Measurements from ENCODE around the gene SKIDA1. TPM values are rescaled to one million over a fixed set of nuclear protein-coding genes. Genes with fewer than 3 reads are reported as not detected.

SKIDA1 gene
- total RNA-seq, 1 experiment from 2014 or later, result 0.40 TPM

DNA sequence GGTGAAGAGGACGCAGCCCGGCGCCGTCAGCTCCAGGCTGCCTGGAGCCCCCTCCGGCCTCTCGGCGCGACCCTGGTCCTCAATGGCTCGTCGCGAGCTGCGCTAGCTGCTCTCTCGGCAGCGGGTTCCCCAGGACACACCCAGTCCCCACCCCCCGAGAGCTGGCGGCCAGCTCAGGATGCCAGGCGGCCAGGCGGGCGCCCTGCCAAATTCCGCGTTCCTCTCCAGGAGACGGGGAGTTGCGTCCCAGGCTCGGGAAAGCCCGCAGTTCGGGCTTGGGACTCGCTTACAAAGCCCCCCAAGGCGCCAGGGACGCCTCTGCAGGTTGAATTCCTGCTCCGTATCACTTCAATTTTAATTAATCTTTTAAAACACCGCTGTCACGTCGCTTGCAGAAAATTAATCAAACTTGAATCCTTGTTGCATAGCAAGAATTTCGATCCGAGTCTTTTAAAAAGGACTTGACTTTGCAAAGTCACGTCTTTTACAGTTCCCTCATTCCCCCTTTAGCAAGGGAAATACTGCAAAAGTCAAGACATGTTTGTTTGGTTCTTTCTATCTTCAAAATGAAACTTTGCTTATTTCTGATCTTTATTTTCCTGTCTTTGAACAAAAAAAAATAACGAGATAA is 28.2 kb downstream of the SKIDA1 start:
- CTCF ChIA-PET, result interaction anchor here (0.6 to 2.6 kb wide), 10 partner anchors 19 to 623 kb away, joined by 3 to 20 read pairs (median 4); partner anchors contain the start of gene SKIDA1
- DNase-seq, result peak; percentile 97
- Mint-ChIP-seq H3K4me1 (ENCODE audit: low read depth, unreplicated experiment) (no peaks in the 10 kb centered on the region), H3K9me3 (ENCODE audit: low read depth, unreplicated experiment) (no peaks in the 10 kb centered on the region), H3K36me3 (ENCODE audit: insufficient read depth, unreplicated experiment) (peaks cover 36% of the 10 kb centered on the region), H3K27ac (ENCODE audit: unreplicated experiment) (peak overlapping the region; percentile 2), H3K4me3 (ENCODE audit: low read depth, unreplicated experiment) (peak overlapping the region; percentile 78), H3K27me3 (ENCODE audit: unreplicated experiment) (peaks cover 35% of the 10 kb centered on the region)
- TF ChIP-seq, protein P1, sequence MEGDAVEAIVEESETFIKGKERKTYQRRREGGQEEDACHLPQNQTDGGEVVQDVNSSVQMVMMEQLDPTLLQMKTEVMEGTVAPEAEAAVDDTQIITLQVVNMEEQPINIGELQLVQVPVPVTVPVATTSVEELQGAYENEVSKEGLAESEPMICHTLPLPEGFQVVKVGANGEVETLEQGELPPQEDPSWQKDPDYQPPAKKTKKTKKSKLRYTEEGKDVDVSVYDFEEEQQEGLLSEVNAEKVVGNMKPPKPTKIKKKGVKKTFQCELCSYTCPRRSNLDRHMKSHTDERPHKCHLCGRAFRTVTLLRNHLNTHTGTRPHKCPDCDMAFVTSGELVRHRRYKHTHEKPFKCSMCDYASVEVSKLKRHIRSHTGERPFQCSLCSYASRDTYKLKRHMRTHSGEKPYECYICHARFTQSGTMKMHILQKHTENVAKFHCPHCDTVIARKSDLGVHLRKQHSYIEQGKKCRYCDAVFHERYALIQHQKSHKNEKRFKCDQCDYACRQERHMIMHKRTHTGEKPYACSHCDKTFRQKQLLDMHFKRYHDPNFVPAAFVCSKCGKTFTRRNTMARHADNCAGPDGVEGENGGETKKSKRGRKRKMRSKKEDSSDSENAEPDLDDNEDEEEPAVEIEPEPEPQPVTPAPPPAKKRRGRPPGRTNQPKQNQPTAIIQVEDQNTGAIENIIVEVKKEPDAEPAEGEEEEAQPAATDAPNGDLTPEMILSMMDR (IDR thresholded peaks at IDR 0.05; ENCODE audit: unreplicated experiment), result no peak
- intact Hi-C loops (cut with micrococcal nuclease; ENCODE audit: unreplicated experiment), result loop anchor here (1.0 to 10.0 kb wide), 5 partner anchors 36 to 1490 kb away; no protein-coding TSS in a partner anchor
- BruUV-seq (replicated peaks), result no TSS peak

DNA sequence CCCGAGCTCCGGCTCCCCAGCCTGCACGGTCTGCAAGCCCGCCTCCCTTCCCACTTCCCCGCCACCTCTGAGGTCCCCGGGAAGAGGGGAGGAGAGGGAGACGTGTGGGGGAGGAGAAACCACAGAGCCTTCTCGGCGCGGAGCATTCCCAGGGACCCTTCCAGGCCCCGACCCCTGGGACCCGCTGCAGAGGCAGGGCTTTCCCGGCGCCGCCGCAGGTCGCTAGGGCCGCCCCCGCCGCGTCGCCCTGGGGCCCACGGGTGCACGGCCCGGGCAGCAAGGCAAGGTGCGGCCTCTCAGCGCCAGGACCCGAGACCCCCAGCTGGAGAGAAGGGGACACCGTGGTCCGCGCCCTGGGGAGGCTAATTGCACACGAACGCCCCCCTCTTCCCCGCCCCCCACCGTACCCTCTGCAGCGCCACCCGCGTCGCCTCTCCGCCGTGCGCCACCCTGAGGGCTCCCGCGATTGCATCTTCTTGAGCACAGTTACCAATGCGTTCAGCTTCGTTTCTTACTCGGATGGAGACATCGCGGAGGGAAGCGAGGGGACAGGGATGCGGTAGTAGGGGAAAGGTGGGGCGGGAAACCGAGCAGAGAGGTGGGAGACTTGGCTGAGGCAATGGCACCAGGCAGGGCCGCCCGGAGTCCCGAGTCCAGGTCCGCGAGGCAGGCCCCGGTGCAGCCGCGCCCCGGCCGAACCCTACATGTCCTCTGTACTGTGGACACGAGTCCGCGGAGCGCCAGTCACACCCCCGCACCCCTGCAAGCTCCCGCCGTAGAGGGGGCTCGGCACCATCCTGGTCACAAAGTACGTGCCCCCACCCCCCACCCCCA is 28.9 kb downstream of the SKIDA1 start:
- peaks cover 28% of the 10 kb centered on the region for H3K27me3 Mint-ChIP-seq (ENCODE audit: unreplicated experiment)
- intact Hi-C loops (cut with micrococcal nuclease; ENCODE audit: unreplicated experiment), result loop anchor here (1.0 to 10.0 kb wide), 5 partner anchors 36 to 1491 kb away; no protein-coding TSS in a partner anchor
- TF ChIP-seq, protein P1 (IDR thresholded peaks at IDR 0.05; ENCODE audit: unreplicated experiment), result no peak
- peak overlapping the region; percentile 78 for H3K4me3 Mint-ChIP-seq (ENCODE audit: low read depth, unreplicated experiment)
- CTCF ChIA-PET, result interaction anchor here (0.6 to 2.6 kb wide), 13 partner anchors 9 to 622 kb away, joined by 3 to 20 read pairs (median 5); partner anchors contain the start of gene SKIDA1
- no peaks in the 10 kb centered on the region for H3K9me3 Mint-ChIP-seq (ENCODE audit: low read depth, unreplicated experiment)
- no peaks in the 10 kb centered on the region for H3K4me1 Mint-ChIP-seq (ENCODE audit: low read depth, unreplicated experiment)
- H3K27ac Mint-ChIP-seq (ENCODE audit: unreplicated experiment), result no peak overlapping the region
- DNase-seq, result peak; percentile 53
- no TSS peak for BruUV-seq (replicated peaks)
- H3K36me3 Mint-ChIP-seq (ENCODE audit: insufficient read depth, unreplicated experiment), result peaks cover 36% of the 10 kb centered on the region

DNA sequence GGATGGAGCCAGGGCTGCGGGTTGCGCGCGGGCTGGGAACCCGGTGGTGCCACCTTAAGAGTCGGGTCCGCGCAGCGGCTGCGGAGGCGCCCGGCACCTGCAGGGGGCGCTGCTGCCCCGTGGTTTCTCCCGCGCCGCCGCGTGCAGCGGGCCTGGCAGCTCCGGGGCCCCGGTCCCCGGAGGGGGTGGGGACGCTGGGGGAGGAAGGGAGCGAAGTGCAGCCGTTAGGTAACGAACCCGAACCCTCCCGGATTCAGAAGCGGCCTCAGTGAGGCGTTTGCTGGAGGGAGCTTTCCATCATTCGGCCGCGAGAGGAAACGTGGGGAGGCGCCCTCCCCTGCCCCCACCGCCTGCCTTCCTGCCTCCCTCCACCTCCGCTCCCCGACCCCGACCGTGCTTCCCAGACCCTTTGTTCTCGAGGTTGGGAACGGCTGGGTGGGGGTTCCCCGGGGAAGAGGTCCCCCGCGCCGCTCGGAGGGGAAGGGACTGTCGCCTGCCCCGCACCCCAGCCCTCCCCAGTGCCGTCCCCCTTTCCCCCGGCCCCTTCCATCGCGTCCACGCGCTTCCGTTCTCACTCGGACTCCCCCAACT is 29.6 kb downstream of the SKIDA1 start:
- CTCF ChIA-PET, result interaction anchor here (0.6 to 2.6 kb wide), 9 partner anchors 8 to 458 kb away, joined by 3 to 20 read pairs (median 6); partner anchors contain the start of gene SKIDA1
- H3K27me3 Mint-ChIP-seq (ENCODE audit: unreplicated experiment), result peaks cover 24% of the 10 kb centered on the region
- H3K27ac Mint-ChIP-seq (ENCODE audit: unreplicated experiment), result no peak overlapping the region
- BruUV-seq (replicated peaks), result no TSS peak
- H3K9me3 Mint-ChIP-seq (ENCODE audit: low read depth, unreplicated experiment), result no peaks in the 10 kb centered on the region
- intact Hi-C loops (cut with micrococcal nuclease; ENCODE audit: unreplicated experiment), result loop anchor here (2.0 to 10.0 kb wide), 5 partner anchors 37 to 1491 kb away; no protein-coding TSS in a partner anchor
- peaks cover 36% of the 10 kb centered on the region for H3K36me3 Mint-ChIP-seq (ENCODE audit: insufficient read depth, unreplicated experiment)
- TF ChIP-seq, protein P1 (IDR thresholded peaks at IDR 0.05; ENCODE audit: unreplicated experiment), result peak; percentile 92
- peak; percentile 94 for DNase-seq
- H3K4me1 Mint-ChIP-seq (ENCODE audit: low read depth, unreplicated experiment), result no peaks in the 10 kb centered on the region
- H3K4me3 Mint-ChIP-seq (ENCODE audit: low read depth, unreplicated experiment), result peak overlapping the region; percentile 78

All from Calu3 (cell line).